SK-N-SH treated with all-trans-retinoic acid at 6 μM for 48 hours (cell line): ENCODE results near the gene GEMIN7.

Experiments used
- ATAC-seq: fragments of 200-7000 bp; cut with Tn5 transposase; 3 replicates; pipeline ENCODE4 v1.9.1; 2020; ENCODE audit warnings: mild to moderate bottlenecking, moderate library complexity
- ARNTL ChIP-seq: fragments of 450-650 bp; formaldehyde crosslinking; IDR thresholded peaks from 2 replicates; pipeline ENCODE4 v1.5.0; 2020; ENCODE audit warnings: low read depth, mild to moderate bottlenecking, moderate library complexity, borderline replicate concordance
- CSDC2 ChIP-seq: fragments of 250-450 bp; sonication (Bioruptor Pico); IDR thresholded peaks from 2 replicates; pipeline ENCODE4 v1.5.0; 2020; ENCODE audit warnings: mild to moderate bottlenecking, moderate library complexity
- ESRRG ChIP-seq: fragments of 250-450 bp; sonication (Bioruptor Pico); IDR thresholded peaks from 2 replicates; pipeline ENCODE4 v1.6.1; 2021; ENCODE audit warnings: mild to moderate bottlenecking
- GLIS3 ChIP-seq: fragments of 250-450 bp; sonication (Bioruptor Pico); IDR thresholded peaks from 2 replicates; pipeline ENCODE4 v1.5.0; 2020; ENCODE audit warnings: mild to moderate bottlenecking, moderate library complexity
- ISL1 ChIP-seq: fragments of 250-450 bp; sonication (Bioruptor Pico); IDR thresholded peaks from 2 replicates; pipeline ENCODE4 v2.1.2; 2022; ENCODE audit warnings: mild to moderate bottlenecking, moderate library complexity
- PPARA ChIP-seq: fragments of 250-450 bp; sonication (Bioruptor Pico); IDR thresholded peaks from 2 replicates; pipeline ENCODE4 v1.5.0; 2020; ENCODE audit warnings: mild to moderate bottlenecking, borderline replicate concordance
- RARB ChIP-seq: fragments of 250-450 bp; sonication (Bioruptor Pico); IDR thresholded peaks from 2 replicates; pipeline ENCODE4 v1.8.0; 2021; ENCODE audit warnings: mild to moderate bottlenecking, moderate library complexity
- SNAI2 ChIP-seq: fragments of 250-450 bp; sonication (Bioruptor Pico); IDR thresholded peaks from 2 replicates; pipeline ENCODE4 v1.5.0; 2020; ENCODE audit warnings: mild to moderate bottlenecking, moderate library complexity
- TOX ChIP-seq: fragments of 250-450 bp; sonication (Bioruptor Pico); IDR thresholded peaks from 2 replicates; pipeline ENCODE4 v1.8.0; 2021; ENCODE audit warnings: mild to moderate bottlenecking, moderate library complexity, borderline replicate concordance
- ZC3H10 ChIP-seq: fragments of 250-450 bp; sonication (Bioruptor Pico); IDR thresholded peaks from 2 replicates; pipeline ENCODE4 v1.5.1; 2021; ENCODE audit warnings: mild to moderate bottlenecking, moderate library complexity
- ZFP3 ChIP-seq: fragments of 250-450 bp; sonication (Bioruptor Pico); IDR thresholded peaks from 2 replicates; pipeline ENCODE4 v1.5.0; 2020; ENCODE audit warnings: mild to moderate bottlenecking, moderate library complexity
- ZFP30 ChIP-seq: fragments of 450-650 bp; formaldehyde crosslinking; IDR thresholded peaks from 2 replicates; pipeline ENCODE4 v1.5.0; 2022; ENCODE audit warnings: mild to moderate bottlenecking, moderate library complexity
- ZNF565 ChIP-seq: fragments of 450-650 bp; formaldehyde crosslinking; conservative IDR thresholded peaks from 2 replicates; pipeline ENCODE4 v1.5.0; 2020; ENCODE audit warnings: low read depth, mild to moderate bottlenecking, moderate library complexity
- ZNF70 ChIP-seq: fragments of 450-650 bp; formaldehyde crosslinking; IDR thresholded peaks from 2 replicates; pipeline ENCODE4 v1.5.0; 2020; ENCODE audit warnings: mild to moderate bottlenecking, moderate library complexity
- ZNF8 ChIP-seq: fragments of 450-650 bp; formaldehyde crosslinking; IDR thresholded peaks from 2 replicates; pipeline ENCODE4 v1.5.0; 2020; ENCODE audit warnings: mild to moderate bottlenecking, moderate library complexity
- TF ChIP-seq, protein P1 (sequence below): fragments of 250-450 bp; sonication (Bioruptor Pico); IDR thresholded peaks from 2 replicates; pipeline ENCODE4 v1.5.1; 2020; ENCODE audit warnings: low read depth, mild to moderate bottlenecking, moderate library complexity
- TF ChIP-seq, protein P2 (sequence below): fragments of 250-450 bp; sonication (Bioruptor Pico); IDR thresholded peaks from 2 replicates; pipeline ENCODE4 v1.5.1; 2021; ENCODE audit warnings: mild to moderate bottlenecking, moderate library complexity
- TF ChIP-seq, protein P3 (sequence below): fragments of 250-450 bp; sonication (Bioruptor Pico); IDR thresholded peaks from 2 replicates; pipeline ENCODE4 v1.5.0; 2020; ENCODE audit warnings: mild to moderate bottlenecking, moderate library complexity
- TF ChIP-seq, protein P4 (sequence below): fragments of 250-450 bp; sonication (Bioruptor Pico); IDR thresholded peaks from 2 replicates; pipeline ENCODE4 v1.8.0; 2020; ENCODE audit warnings: mild to moderate bottlenecking, moderate library complexity, borderline replicate concordance
- TF ChIP-seq, protein P5 (sequence below): fragments of 250-450 bp; sonication (Bioruptor Pico); IDR thresholded peaks from 2 replicates; pipeline ENCODE4 v1.8.0; 2021; ENCODE audit warnings: low read depth, mild to moderate bottlenecking, moderate library complexity, borderline replicate concordance

The GEMIN7 gene

DNA sequence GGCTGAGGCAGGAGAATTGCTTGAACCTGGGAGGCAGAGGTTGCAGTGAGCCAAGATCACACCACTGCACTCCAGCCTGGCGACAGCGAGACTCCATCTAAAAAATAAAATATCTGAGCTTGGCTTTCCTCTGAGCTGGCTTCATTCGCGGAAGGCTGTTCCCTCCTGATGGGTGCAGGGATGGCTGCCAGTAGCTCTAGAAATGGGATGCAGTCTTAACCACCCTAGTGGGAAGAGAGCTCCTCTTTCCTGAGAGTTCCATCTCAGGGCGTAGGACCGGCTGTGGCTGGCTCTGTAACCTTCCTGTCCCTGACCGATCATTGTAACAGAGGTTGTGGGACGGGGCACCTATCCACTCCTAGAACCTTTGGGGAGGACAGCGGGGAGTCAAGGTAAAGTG lies 46.3 kb downstream of the GEMIN7 start:
- ATAC-seq, result no peak
- no peak for TF ChIP-seq SNAI2 (CRISPR knock-in tag)
- TF ChIP-seq RARB, result no peak
- no peak for TF ChIP-seq ISL1 (CRISPR knock-in tag)
- TF ChIP-seq ZNF565 (CRISPR knock-in tag), result no peak
- TF ChIP-seq, protein P1, sequence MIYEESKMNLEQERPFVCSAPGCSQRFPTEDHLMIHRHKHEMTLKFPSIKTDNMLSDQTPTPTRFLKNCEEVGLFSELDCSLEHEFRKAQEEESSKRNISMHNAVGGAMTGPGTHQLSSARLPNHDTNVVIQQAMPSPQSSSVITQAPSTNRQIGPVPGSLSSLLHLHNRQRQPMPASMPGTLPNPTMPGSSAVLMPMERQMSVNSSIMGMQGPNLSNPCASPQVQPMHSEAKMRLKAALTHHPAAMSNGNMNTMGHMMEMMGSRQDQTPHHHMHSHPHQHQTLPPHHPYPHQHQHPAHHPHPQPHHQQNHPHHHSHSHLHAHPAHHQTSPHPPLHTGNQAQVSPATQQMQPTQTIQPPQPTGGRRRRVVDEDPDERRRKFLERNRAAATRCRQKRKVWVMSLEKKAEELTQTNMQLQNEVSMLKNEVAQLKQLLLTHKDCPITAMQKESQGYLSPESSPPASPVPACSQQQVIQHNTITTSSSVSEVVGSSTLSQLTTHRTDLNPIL (CRISPR knock-in tag), result no peak
- TF ChIP-seq ZNF8 (CRISPR knock-in tag), result no peak
- TF ChIP-seq CSDC2 (CRISPR knock-in tag), result no peak
- no peak for TF ChIP-seq ARNTL (CRISPR knock-in tag)
- TF ChIP-seq PPARA (CRISPR knock-in tag), result no peak

DNA sequence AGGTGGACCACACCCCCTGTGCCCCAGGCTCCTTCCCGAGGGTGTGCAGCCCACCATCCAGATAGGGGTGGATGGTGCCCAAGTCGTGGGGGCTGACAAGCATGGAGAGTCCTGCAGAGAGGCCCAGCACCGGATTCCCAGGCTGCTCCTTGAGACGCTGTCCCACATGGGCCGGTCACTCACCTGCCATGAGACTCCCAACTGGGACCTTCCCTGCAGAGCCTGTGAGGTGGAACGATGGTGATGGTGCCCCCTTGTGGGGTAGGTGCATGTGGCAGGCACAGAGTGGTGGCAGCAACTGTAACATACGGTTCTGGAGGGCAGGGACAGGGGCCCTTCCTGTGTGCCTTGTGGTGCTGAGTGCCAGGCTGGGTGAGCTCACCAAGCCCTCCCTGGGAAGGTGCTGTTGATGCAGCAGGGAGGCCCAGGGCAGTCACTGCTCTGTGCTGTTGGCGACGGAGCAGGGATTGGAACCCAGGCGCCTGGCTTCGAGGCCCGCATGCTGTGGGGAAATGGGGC lies 47.0 kb downstream of the GEMIN7 start:
- ATAC-seq, result peak; percentile 93
- TF ChIP-seq, protein P2, sequence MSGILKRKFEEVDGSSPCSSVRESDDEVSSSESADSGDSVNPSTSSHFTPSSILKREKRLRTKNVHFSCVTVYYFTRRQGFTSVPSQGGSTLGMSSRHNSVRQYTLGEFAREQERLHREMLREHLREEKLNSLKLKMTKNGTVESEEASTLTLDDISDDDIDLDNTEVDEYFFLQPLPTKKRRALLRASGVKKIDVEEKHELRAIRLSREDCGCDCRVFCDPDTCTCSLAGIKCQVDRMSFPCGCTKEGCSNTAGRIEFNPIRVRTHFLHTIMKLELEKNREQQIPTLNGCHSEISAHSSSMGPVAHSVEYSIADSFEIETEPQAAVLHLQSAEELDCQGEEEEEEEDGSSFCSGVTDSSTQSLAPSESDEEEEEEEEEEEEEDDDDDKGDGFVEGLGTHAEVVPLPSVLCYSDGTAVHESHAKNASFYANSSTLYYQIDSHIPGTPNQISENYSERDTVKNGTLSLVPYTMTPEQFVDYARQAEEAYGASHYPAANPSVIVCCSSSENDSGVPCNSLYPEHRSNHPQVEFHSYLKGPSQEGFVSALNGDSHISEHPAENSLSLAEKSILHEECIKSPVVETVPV (CRISPR knock-in tag), result no peak
- TF ChIP-seq ZC3H10 (CRISPR knock-in tag), result no peak
- TF ChIP-seq TOX (CRISPR knock-in tag), result no peak
- TF ChIP-seq CSDC2 (CRISPR knock-in tag), result no peak
- TF ChIP-seq, protein P3, sequence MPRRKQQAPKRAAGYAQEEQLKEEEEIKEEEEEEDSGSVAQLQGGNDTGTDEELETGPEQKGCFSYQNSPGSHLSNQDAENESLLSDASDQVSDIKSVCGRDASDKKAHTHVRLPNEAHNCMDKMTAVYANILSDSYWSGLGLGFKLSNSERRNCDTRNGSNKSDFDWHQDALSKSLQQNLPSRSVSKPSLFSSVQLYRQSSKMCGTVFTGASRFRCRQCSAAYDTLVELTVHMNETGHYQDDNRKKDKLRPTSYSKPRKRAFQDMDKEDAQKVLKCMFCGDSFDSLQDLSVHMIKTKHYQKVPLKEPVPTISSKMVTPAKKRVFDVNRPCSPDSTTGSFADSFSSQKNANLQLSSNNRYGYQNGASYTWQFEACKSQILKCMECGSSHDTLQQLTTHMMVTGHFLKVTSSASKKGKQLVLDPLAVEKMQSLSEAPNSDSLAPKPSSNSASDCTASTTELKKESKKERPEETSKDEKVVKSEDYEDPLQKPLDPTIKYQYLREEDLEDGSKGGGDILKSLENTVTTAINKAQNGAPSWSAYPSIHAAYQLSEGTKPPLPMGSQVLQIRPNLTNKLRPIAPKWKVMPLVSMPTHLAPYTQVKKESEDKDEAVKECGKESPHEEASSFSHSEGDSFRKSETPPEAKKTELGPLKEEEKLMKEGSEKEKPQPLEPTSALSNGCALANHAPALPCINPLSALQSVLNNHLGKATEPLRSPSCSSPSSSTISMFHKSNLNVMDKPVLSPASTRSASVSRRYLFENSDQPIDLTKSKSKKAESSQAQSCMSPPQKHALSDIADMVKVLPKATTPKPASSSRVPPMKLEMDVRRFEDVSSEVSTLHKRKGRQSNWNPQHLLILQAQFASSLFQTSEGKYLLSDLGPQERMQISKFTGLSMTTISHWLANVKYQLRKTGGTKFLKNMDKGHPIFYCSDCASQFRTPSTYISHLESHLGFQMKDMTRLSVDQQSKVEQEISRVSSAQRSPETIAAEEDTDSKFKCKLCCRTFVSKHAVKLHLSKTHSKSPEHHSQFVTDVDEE (CRISPR knock-in tag), result no peak
- no peak for TF ChIP-seq ZNF70 (CRISPR knock-in tag)
- TF ChIP-seq ARNTL (CRISPR knock-in tag), result no peak

DNA sequence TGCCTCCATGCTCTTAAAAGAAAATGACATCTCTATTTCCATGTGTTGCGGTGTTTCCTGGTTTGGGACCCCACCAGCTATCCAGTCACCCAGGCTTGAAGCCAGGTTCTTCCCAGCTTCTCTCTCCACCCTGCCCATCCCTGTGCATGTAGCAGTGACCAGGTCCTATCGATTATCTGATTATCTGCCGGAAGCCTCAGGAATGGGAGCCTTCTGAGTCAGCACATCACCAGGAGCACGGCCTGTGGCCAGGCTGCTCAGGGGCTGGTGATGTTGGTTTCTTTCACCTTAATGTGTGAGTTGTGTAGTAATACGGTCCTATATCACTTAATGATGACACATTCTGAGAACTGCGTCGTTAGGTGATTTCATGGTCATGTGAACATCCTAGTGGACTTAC lies 47.6 kb downstream of the GEMIN7 start:
- ATAC-seq, result no peak

More for the DNA sequence above, 47.6 kb downstream of the GEMIN7 start:
- TF ChIP-seq GLIS3 (CRISPR knock-in tag) (no peak), ZFP30 (CRISPR knock-in tag) (no peak), ZC3H10 (CRISPR knock-in tag) (no peak), PPARA (CRISPR knock-in tag) (no peak), ZNF70 (CRISPR knock-in tag) (no peak), RARB (no peak), ESRRG (CRISPR knock-in tag) (no peak), ZNF8 (CRISPR knock-in tag) (no peak), ARNTL (CRISPR knock-in tag) (no peak), ISL1 (CRISPR knock-in tag) (no peak), ZNF565 (CRISPR knock-in tag) (no peak), ZFP3 (no peak)
- TF ChIP-seq, protein P3 (CRISPR knock-in tag), result no peak
- TF ChIP-seq, protein P4, sequence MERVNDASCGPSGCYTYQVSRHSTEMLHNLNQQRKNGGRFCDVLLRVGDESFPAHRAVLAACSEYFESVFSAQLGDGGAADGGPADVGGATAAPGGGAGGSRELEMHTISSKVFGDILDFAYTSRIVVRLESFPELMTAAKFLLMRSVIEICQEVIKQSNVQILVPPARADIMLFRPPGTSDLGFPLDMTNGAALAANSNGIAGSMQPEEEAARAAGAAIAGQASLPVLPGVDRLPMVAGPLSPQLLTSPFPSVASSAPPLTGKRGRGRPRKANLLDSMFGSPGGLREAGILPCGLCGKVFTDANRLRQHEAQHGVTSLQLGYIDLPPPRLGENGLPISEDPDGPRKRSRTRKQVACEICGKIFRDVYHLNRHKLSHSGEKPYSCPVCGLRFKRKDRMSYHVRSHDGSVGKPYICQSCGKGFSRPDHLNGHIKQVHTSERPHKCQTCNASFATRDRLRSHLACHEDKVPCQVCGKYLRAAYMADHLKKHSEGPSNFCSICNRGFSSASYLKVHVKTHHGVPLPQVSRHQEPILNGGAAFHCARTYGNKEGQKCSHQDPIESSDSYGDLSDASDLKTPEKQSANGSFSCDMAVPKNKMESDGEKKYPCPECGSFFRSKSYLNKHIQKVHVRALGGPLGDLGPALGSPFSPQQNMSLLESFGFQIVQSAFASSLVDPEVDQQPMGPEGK, result no peak
- TF ChIP-seq, protein P5, sequence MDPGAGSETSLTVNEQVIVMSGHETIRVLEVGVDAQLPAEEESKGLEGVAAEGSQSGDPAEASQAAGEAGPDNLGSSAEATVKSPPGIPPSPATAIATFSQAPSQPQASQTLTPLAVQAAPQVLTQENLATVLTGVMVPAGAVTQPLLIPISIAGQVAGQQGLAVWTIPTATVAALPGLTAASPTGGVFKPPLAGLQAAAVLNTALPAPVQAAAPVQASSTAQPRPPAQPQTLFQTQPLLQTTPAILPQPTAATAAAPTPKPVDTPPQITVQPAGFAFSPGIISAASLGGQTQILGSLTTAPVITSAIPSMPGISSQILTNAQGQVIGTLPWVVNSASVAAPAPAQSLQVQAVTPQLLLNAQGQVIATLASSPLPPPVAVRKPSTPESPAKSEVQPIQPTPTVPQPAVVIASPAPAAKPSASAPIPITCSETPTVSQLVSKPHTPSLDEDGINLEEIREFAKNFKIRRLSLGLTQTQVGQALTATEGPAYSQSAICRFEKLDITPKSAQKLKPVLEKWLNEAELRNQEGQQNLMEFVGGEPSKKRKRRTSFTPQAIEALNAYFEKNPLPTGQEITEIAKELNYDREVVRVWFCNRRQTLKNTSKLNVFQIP (CRISPR knock-in tag), result no peak
